Raji (cell line): ENCODE data around the gene UCHL1.

Experiments
- POLR2A ChIP-seq: IDR thresholded peaks from 2 replicates; pipeline ENCODE4 v1.6.1; 2011; ENCODE audit warnings: low read depth, low read length, control low read depth; ENCODE audit not compliant: insufficient read depth

Gene UCHL1

DNA sequence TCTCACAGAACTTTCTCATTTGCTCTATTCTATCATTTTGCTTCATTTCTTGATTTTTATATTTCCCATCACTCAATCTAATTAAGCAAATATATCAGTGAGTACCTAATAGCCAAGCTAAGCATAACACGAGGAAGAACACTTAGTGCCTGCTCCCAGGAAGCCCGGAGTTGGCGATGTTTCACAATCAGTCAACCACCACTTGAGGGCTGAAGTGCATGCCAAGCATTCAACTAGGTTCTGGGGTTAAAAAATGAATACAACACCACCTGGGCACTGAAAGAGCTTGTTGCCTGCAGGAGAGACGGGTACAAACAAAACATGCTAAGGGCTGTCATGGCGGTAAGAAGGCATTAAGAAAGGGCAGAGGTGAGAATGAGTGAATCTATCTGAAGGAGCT is 47.5 kb downstream of the UCHL1 start:
- TF ChIP-seq POLR2A = no peak

DNA sequence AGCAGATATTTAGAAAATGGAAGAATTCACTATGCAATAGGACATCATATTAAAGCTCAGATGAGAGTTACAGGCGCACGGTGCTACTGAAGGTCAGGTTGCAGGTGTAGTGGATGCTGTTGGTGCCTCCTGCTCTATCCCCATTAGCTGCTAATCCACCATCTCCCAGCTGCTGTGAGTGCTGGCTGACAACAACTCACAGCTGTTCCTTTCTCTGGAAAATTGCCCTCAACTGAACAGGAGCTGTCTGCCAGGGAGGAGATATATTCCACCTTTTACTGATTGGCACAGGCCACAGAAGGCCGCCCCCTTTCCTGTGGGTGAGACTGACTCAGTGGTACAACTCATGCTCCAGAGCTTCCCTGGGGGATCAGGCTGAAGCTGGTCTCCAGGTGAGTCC is 48.7 kb downstream of the UCHL1 start:
- TF ChIP-seq POLR2A = no peak

DNA sequence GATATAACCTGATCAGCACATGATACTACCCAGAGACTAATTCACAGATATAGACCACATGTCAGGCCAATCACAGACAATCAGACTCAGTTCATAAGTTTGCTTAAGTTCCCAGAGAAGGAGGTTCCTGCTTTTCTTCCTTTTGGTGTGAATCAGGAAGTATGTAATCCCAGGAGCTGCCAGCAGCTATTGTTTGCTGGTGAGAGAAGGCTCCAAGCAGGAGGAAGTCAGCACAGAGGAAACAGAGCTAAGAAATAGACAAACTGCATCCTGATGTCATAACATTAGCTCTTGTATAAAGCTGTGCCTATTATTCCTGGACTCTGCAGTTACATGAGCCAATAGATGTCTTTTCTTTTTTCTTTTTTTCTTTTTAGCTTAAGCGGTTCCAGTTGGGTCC is 50.9 kb downstream of the UCHL1 start:
- no peak for TF ChIP-seq POLR2A

DNA sequence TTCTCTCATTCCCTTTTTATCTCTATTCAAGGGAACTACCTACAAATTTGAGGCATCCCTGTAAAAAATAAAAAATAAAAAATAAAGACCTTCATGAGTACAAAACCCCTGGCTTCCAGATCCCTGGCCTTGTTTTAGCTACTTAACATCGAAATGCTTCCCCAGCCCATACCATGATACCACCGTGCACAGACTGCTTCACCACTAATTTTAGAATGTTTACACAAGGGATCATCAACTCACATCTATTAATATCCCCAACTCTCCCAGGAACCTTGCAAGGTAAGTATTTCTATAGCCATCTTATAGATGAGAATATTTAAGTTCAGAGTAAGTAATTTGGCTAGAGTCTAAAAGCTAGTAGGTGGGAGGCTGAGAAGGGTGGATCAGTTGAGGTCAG is 51.7 kb downstream of the UCHL1 start:
- TF ChIP-seq POLR2A = no peak

DNA sequence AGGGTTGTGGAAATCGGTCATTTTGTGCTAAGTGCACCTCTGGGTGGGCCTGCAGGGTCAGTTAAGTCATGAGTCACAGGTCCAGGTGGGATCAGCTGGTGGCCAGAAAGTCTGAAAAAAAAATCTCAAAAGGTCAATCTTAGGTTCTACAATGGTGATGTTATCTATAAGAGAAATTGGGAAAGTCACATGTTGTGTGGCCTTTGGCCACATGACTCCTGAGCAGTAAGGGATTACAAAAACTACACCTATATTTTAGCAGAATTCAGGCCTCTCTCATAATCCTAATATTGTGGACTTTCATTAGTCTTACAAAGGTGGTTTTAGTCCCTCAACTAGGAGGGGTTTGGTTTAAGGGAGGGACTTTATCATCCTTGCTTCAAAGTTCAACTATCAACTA is 59.1 kb downstream of the UCHL1 start:
- no peak for TF ChIP-seq POLR2A
